ENCODE measurements around the gene STIM1.
A peak's percentile ranks its signal among the peaks of the same experiment; 100 is the strongest.

Gene STIM1

DNA sequence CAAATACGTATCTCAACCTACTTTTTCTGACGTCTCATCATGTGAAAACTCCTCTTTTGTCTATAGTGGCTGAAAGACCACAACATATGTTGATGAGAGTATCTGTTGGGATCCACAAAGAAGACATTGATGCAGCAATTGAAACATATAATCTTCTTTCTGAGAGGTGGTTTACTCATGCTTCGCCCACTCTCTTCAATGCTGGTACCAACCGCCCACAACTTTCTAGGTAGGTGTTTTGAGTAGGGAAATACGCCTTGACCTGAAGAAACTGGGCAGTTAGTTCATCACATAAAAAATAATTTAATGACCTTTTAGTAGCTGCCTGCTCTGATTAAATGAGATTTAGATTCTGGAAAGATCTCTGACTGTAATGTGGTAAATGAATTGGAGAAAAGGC lies 256.4 kb downstream of the STIM1 start:
- DNase-seq (ENCODE audit: low read depth) = no peak

DNA sequence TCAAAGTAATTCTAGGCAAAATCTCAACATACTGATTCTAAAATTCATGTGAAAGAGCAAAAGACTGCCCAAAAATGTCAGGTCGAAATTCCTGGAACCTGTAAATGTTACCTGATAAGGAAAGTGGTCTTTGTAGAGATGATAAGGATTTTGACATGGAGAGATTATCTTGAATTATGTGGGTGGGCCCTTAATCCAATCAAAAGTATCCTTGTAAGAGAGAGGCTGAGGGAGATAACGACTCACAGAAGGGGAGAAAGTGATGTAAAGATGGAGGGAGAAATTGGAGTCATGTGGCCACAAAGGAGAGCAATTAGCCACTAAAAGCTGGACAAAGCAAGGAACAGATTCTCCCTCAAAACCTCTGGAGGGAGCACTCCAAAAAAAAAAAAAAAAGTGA lies 259.7 kb downstream of the STIM1 start:
- DNase-seq (ENCODE audit: low read depth) = no peak

DNA sequence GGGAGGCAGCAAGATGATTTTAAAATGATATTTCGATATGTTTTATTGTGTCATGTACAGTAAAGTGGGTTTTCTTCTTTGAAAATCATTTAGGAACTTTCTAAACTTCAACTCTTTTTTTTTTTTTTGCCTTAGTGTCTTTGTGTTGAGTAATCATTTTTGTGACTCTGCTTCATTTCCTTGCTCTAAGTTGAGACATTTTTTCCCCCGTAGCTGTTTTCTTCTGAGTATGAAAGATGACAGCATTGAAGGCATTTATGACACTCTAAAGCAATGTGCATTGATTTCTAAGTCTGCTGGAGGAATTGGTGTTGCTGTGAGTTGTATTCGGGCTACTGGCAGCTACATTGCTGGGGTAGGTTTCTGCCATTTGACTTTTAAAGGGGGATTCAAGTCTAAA lies 262.6 kb downstream of the STIM1 start:
- peak; percentile 51 for DNase-seq (ENCODE audit: low read depth)

DNA sequence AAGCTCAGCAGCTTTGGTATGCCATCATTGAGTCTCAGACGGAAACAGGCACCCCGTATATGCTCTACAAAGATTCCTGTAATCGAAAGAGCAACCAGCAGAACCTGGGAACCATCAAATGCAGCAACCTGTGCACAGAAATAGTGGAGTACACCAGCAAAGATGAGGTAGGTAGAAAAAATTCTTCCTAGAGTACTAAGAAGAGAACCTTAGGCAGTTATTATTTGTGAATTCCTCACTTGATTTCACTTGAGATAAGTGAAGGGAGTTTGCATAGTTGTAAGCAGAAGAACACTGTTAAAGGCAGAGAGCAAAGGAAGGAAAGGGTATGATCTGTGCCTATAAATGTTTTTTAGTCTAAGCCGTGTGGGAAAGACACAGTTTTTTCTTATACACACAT lies 267.8 kb downstream of the STIM1 start:
- DNase-seq (ENCODE audit: low read depth) = no peak

DNA sequence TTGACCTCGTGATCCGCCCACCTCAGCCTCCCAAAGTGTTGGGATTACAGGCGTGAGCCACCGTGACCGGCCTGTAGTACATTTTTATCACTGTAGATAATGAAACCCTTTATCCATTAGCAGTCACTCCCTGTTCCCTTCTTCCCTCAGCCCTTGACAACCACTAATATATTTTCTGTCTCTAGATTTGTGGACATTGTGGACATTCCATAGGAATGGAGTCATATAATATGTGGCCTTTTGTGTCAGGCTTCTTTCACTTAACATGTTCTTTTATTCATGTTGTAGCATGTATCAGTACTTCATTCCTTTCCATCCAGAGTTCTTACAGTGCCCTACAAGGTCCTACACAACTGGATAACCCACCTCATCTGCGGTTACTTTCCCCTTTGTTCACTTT lies 269.7 kb downstream of the STIM1 start:
- DNase-seq (ENCODE audit: low read depth) = peak; percentile 16

DNA sequence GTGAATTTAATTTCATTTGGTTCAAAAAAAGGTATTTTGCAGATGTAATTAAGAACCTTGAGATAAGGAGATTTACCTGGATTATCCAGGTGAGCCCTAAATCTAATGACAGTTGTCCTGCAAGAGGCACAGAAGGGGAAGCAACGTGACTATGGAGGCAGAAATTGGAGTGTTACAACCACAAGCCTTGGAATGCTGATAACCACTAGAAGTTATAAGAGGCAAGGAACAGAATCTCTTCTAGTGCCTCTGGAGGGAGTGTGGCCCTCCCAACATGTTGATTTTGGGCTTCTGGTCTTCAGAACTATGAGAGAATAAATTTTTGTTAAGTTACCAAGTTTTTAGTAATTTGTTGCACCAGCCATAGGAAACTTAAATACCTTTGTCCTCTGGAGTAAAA lies 271.9 kb downstream of the STIM1 start:
- no peak for DNase-seq (ENCODE audit: low read depth)

DNA sequence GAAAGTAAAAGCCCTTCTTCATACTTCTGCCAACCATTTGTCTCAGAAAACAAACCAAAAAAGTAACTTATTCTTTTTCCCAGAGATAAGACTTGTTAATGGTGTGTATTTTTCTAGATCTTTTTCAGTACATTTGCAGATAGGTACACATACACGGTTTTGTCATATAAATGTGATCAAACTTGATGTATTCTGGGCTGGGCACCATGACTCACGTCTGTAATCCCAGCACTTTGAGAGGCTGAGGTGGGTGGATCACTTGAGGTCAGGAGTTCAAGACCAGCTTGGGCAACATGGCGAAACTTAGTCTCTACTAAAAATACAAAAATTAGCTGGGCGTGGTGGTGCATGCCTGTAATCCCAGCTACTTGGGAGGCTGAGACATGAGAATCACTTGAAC lies 274.8 kb downstream of the STIM1 start:
- peak; percentile 14 for DNase-seq (ENCODE audit: low read depth)

DNA sequence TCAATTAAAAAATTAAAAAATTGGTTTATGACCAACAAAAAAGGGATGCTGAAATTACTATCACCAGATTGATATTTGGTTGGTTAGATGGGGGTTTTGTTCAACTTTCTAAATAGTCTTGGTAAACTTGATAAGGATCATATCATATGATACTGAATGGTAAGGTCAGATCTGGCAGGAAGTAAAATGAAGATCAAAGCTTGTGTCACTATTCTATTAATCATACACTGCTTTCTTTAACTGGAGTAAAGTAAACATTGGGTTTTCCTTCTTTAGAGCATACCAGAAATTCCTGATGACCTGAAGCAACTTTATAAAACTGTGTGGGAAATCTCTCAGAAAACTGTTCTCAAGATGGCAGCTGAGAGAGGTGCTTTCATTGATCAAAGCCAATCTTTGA lies 279.3 kb downstream of the STIM1 start:
- DNase-seq (ENCODE audit: low read depth) = peak; percentile 82

DNA sequence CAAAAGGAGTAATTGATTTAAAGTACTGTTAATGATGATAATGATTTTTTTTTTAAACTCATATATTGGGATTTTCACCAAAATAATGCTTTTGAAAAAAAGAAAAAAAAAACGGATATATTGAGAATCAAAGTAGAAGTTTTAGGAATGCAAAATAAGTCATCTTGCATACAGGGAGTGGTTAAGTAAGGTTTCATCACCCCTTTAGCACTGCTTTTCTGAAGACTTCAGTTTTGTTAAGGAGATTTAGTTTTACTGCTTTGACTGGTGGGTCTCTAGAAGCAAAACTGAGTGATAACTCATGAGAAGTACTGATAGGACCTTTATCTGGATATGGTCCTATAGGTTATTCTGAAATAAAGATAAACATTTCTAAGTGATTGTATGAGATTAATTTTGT lies 283.0 kb downstream of the STIM1 start:
- no peak for DNase-seq (ENCODE audit: low read depth)

DNA sequence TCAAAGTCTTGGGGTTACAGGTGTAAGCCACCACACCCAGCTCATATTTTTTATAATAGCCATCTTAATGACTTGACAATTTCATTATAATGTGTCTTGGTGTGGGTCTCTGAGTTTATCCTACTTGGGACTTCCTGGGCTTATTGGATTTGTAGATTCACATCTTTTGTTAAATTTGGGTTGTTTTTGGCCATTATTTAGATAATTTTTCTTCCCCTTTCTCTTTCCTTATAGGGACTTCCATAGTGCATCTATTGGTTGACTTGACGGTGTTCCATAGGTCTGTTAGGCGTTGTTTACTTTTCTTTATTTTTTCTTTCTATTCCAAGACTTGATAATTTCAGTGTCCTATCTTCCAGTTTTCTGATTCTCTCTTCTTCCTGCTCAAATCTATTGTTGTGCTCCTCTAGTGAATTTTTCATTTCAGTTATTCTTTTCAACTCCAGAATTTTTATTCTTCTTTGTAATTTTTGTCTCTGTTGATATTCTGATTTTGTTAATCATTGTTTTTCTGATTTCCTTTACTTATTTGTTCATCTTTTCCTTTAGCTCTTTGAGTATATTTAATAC lies 284.7 kb downstream of the STIM1 start:
- no peak for DNase-seq (ENCODE audit: low read depth)
